Measurements from ENCODE around the gene ATF7.

Gene ATF7

DNA sequence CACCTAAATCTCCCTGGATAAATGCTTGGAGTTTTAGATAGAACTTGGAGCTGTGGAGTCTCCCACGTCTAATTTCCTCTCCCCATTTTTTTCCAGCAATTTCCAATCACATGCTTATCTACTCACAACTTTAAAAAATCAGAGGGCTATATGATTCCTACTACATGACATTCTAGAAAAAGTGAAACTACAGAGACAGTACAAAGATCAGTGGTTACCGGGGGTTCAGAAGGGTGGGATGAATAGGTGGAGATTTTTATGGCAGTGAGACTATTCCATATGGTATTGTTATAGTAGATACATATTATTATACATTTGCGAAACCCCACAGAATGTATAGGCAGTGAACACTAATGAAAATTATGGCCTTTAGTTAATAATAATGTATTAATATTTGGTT, 35.5 kb downstream of the ATF7 start:
- TF ChIP-seq, protein P1, sequence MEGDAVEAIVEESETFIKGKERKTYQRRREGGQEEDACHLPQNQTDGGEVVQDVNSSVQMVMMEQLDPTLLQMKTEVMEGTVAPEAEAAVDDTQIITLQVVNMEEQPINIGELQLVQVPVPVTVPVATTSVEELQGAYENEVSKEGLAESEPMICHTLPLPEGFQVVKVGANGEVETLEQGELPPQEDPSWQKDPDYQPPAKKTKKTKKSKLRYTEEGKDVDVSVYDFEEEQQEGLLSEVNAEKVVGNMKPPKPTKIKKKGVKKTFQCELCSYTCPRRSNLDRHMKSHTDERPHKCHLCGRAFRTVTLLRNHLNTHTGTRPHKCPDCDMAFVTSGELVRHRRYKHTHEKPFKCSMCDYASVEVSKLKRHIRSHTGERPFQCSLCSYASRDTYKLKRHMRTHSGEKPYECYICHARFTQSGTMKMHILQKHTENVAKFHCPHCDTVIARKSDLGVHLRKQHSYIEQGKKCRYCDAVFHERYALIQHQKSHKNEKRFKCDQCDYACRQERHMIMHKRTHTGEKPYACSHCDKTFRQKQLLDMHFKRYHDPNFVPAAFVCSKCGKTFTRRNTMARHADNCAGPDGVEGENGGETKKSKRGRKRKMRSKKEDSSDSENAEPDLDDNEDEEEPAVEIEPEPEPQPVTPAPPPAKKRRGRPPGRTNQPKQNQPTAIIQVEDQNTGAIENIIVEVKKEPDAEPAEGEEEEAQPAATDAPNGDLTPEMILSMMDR (conservative IDR thresholded peaks at IDR 0.05; ENCODE audit: low read depth), result no peak
- no peak for DNase-seq (ENCODE audit: low spot score)
- H3K27ac ChIP-seq, result no peak overlapping the region
- CTCF ChIA-PET, result interaction anchor here (0.6 to 0.7 kb wide), 2 partner anchors 31 to 37 kb away, joined by 3 read pairs; no protein-coding TSS in a partner anchor
- POLR2A ChIA-PET (ENCODE audit: low non-redundant PET), result no interaction called here

DNA sequence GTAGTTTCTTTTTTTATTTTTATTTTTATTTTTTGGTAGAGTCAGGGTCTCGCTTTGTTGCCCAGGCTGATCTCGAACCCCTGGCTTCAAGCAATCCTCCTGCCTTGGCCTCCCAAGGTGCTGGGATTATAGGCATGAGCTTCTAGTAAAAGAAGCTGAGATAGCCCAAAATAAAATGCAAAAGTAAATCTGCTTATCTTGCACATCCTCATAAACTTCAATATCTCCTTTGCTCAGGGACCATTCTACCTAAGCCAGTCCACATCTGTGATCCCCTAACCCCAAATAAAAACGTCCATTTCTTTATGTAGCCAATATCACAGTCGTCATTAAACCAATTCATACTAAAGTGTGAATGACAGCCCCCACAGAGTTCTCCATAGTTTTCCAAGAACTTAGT, 36.3 kb downstream of the ATF7 start:
- no peak for DNase-seq (ENCODE audit: low spot score)
- H3K27ac ChIP-seq, result no peak overlapping the region
- ChIA-PET CTCF (interaction anchor here (0.7 kb wide), 1 partner anchor 32 kb away, joined by 3 read pairs; no protein-coding TSS in a partner anchor), POLR2A (ENCODE audit: low non-redundant PET) (no interaction called here)
- TF ChIP-seq, protein P1 (conservative IDR thresholded peaks at IDR 0.05; ENCODE audit: low read depth), result no peak

DNA sequence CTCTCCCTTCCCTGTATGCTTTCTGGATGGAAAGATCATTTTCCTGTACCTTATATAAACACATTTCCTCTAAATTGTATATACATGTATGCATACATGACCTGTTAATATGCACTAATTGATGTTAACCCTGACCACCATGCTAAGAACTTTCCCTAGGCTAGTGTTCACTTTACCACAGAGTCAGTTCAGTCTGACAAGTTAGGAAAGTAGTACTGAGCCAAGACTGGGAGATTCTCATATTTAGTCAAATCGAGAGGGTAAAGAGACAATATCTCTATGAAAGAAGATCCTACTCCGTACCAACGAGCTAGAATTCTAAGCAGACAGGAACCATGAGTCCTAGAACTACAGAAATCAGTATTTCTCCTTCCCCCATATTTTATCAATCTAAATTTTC, 36.8 kb downstream of the ATF7 start:
- H3K27ac ChIP-seq, result no peak overlapping the region
- TF ChIP-seq, protein P1 (conservative IDR thresholded peaks at IDR 0.05; ENCODE audit: low read depth), result no peak
- ChIA-PET CTCF (interaction anchor here (0.6 kb wide), 1 partner anchor 157 kb away, joined by 3 read pairs; no protein-coding TSS in a partner anchor), POLR2A (ENCODE audit: low non-redundant PET) (no interaction called here)
- DNase-seq (ENCODE audit: low spot score), result no peak

DNA sequence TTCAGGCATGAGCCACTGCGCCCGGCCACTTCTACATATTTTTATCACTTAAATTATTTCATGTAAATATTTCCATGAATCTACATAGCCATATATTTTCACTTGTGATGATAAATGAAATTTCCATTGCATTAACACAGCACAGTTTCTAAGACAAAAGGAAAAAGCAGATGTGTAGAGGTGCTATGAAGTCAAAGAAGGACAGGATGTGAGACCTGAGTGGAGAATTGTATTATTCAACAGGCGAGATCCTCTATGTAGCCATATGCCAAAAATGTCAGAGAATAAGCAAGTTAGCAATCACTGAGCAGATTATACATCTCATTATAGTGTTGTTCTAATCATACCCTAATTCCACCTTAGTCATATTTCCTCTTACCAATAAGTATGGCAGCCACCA, 38.1 kb downstream of the ATF7 start:
- ChIA-PET POLR2A (ENCODE audit: low non-redundant PET) (no interaction called here), CTCF (no interaction called here)
- TF ChIP-seq, protein P1 (conservative IDR thresholded peaks at IDR 0.05; ENCODE audit: low read depth), result no peak
- no peak overlapping the region for H3K27ac ChIP-seq
- no peak for DNase-seq (ENCODE audit: low spot score)

DNA sequence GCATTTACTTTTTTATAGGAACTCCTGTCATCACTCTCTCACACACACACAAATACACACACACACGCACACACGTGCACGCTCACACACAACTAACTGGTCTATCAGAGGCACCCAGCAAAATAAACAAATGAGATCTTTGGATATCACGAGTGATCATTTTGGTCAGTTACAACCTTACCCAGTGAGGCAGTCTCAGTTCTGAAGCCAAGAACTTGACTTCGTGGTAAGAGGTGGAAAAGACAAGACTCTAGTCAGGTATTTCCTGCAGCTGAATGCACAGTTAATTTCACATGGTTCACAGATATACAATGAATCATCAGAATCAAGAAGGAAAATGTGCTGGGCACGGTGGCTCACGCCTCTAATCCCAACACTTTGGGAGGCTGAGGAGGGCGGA, 39.4 kb downstream of the ATF7 start:
- H3K27ac ChIP-seq, result no peak overlapping the region
- ChIA-PET POLR2A (ENCODE audit: low non-redundant PET) (interaction anchor here (0.7 kb wide), 1 partner anchor 9 kb away, joined by 9 read pairs; no protein-coding TSS in a partner anchor), CTCF (no interaction called here)
- no peak for DNase-seq (ENCODE audit: low spot score)
- TF ChIP-seq, protein P1 (conservative IDR thresholded peaks at IDR 0.05; ENCODE audit: low read depth), result no peak

DNA sequence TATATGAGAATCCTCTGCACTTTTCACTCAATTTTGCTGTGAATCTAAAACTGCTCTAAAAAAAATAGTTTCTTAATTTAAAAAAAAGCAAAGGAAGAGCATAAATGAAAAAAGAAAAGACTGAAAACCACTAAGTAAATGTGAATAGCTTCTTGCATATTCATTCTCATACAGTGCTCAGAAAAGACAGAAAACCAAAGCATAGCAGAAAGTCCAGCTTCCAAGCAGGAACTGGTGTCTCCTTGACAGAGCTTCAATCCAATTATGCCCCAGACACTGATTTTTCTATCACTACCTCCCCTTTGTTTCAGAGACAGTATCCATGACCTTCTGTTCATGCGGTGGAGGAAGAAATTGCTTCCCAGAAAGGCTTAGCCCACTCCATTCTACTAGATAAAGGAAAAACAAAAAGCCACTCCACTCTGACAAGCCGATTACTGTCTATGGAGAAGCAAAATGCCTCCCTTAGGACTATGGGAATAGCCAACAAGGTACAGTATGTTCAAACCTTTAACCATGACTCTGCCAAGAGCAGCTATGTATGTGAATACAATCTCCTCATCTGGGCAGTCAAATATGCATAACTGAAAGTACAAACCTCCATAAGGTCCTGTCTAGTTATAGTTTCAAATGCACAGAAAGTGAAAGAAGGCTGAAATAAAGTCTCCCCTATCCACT, 40.6 kb downstream of the ATF7 start:
- CTCF ChIA-PET, result interaction anchor here (0.6 kb wide), 1 partner anchor 43 kb away, joined by 3 read pairs; no protein-coding TSS in a partner anchor
- TF ChIP-seq, protein P1 (conservative IDR thresholded peaks at IDR 0.05; ENCODE audit: low read depth), result no peak
- no peak for DNase-seq (ENCODE audit: low spot score)
- no peak overlapping the region for H3K27ac ChIP-seq
- POLR2A ChIA-PET (ENCODE audit: low non-redundant PET), result interaction anchor here (0.6 kb wide), 1 partner anchor 37 kb away, joined by 3 read pairs; no protein-coding TSS in a partner anchor
